ENCODE data around the gene COG3. TPM values are rescaled to one million over a fixed set of nuclear protein-coding genes. Genes with fewer than 3 reads are reported as not detected.

COG3 gene
- total and polyA plus RNA-seq, 2 of the 13 experiments (the other 11 are each of a cell fraction or from before 2014, with no cell fraction given) = 37.8 to 47.5 TPM

GRCh38 chr13:45575830-45576180, 111.1 kb downstream of the COG3 start:
- no TSS peak for BruUV-seq (replicated peaks)
- TF ChIP-seq, protein P1, sequence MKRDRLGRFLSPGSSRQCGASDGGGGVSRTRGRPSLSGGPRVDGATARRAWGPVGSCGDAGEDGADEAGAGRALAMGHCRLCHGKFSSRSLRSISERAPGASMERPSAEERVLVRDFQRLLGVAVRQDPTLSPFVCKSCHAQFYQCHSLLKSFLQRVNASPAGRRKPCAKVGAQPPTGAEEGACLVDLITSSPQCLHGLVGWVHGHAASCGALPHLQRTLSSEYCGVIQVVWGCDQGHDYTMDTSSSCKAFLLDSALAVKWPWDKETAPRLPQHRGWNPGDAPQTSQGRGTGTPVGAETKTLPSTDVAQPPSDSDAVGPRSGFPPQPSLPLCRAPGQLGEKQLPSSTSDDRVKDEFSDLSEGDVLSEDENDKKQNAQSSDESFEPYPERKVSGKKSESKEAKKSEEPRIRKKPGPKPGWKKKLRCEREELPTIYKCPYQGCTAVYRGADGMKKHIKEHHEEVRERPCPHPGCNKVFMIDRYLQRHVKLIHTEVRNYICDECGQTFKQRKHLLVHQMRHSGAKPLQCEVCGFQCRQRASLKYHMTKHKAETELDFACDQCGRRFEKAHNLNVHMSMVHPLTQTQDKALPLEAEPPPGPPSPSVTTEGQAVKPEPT (CRISPR knock-in tag; IDR thresholded peaks at IDR 0.05; ENCODE audit: low read depth) = no peak
- TF ChIP-seq SCMH1 (CRISPR knock-in tag; IDR thresholded peaks at IDR 0.05; ENCODE audit: borderline replicate concordance) (no peak), PTBP1 (IDR thresholded peaks at IDR 0.05; ENCODE audit: low read depth, low read length, poor library complexity, severe bottlenecking) (no peak), BCL6 (CRISPR knock-in tag; IDR thresholded peaks at IDR 0.05) (no peak), FOXJ3 (CRISPR knock-in tag; IDR thresholded peaks at IDR 0.05; ENCODE audit: borderline replicate concordance) (no peak), RNF219 (CRISPR knock-in tag; IDR thresholded peaks at IDR 0.05) (no peak), ZNF468 (CRISPR knock-in tag; IDR thresholded peaks at IDR 0.05) (no peak)
- Histone ChIP-seq H3K4me1 (ENCODE audit: insufficient read depth, low read length) (no peaks in the 10 kb centered on the region), H3K4me2 (ENCODE audit: low read depth, low read length) (no peak overlapping the region), H3K4me3 (replicated peaks in 1 of 3; ENCODE audit: insufficient read depth in 1 of 3, low read depth in 2 of 3, low read length in 3 of 3) (no peak overlapping the region), H3K36me3 (replicated peaks in 1 of 2; ENCODE audit: control insufficient read depth in 1 of 2, insufficient read depth in 2 of 2, low read length in 2 of 2) (no peaks in the 10 kb centered on the region), H3K27ac (ENCODE audit: extremely low read length, insufficient read depth, low read length) (no peak overlapping the region), H3K9me3 (ENCODE audit: low read length) (no peaks in the 10 kb centered on the region), H3K79me2 (ENCODE audit: insufficient read depth, low read length) (no peaks in the 10 kb centered on the region), H3K9ac (ENCODE audit: insufficient read depth, low read depth, low read length) (no peak overlapping the region), H4K20me1 (ENCODE audit: insufficient read depth, low read length) (no peaks in the 10 kb centered on the region), H3K27me3 (ENCODE audit: control insufficient read depth in 1 of 2, insufficient read depth in 2 of 2, low read length in 2 of 2) (peaks cover 1 to 6% of the 10 kb centered on the region in 2 experiments; a peak in 1 of 5 replicates), H2AFZ (ENCODE audit: low read length) (no peak overlapping the region)
- intact Hi-C loops (cut with micrococcal nuclease; ENCODE audit: unreplicated experiment) (no loop called here), in situ Hi-C loops (cut with HindIII; ENCODE audit: extremely low pct_ligation_motif_present, low pct_unique_long_range_greater_than_20kb) (no loop called here)
- FAIRE-seq (no peak), DNase-seq (ENCODE audit: low spot score) (no peak), ATAC-seq (no peak)
- ChIA-PET CTCF (ENCODE audit: low intra/inter-chr PET ratio, low total read pairs) (no interaction called here), POLR2A (no interaction called here)
- WGBS (ENCODE audit: low lambda C conversion rate) = 19% methylated on average over 1 of the region's 1 CpG
